ENCODE measurements around the gene MRPL36.
"Not testable (repeated sequence)": the region's sequence is repeated elsewhere in the genome, so short reads cannot be mapped to it uniquely, and the experiment has no call there.

MRPL36 gene

DNA sequence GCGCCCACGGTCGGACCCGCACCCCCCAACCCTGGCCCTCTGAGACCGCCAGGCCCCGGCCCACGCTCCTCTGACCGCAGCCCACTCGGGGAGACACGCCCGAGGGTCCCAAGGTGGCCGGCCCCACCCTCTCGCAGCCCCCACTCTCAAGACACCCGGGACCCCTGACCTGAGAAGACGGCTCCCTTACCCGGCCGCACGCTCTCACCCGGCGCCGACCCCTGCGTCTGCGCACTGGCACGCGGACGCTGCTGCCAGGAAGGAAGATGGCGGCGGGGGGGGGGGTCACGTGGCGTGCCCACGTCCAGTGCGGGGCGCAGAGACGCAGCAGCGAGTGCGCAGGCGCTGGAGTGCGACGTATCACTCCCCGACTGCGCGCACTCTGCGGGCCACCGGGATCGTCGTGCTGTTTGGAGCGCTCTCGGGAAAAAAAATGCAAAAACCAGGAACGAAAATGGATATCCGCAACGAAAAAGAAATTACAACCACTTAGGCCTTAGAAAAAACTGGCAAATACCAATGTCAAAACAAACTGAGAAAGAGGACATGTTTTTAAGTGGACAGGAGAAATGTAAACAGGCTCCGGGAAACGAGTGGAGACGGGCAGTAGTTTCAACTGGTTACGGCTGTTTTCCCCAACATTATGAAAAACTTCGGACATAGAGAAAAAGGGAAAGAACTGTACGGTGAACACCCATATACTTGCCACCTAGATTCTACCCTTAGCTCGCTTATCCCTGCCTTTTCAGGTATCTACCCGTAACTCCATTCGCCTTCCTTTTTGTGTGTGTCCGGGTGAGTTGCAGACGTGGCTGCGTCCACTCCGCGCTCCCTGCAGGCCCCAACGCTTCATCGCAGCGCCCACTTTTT is at the start of gene MRPL36:
MRPL36 (minus strand) TSS at position 236 of the 870 bp plus-strand sequence. CDS start 902 bp downstream, outside the sequence.
- no peak for FAIRE-seq

DNA sequence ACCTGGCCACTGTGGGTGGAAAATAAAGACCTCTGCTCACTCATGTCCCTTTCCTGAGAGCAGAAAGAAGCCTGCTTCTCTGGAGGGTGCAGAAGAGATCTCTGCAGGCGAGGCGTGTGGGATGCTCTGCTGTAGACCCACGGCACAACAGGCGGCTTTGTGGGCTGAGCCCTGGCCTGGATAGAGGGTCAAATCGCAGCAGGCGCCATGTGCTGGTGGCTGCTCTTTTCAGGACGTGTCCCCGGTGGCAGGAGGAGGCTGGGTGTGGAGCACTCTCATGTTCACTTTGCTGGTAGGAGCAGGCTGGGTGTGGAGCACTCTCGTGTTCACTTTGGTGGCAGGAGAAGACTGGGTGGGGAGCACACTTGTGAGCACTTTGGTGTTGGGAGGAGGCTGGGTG is 48.0 kb upstream of the MRPL36 start:
- no peak for FAIRE-seq

DNA sequence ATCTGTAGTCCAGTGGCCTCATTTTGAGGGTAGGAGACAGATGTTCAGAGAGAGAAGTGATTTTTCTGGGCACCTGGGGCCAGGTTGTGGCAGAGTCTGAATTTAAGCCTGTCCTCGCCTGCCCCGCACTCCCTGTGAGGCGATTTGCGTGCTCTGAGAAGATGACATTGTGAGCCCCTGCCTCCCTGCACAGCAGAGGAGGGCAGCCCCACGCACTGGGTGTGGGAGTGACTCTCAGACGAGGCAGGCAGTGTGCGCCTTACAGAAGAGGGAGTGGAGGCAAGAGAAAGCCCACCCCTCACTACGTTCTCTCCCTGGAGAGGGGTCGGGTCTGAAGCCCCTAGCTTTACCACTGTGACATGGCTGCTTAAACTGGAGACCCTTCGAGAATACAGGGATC is 47.4 kb upstream of the MRPL36 start:
- FAIRE-seq = no peak

DNA sequence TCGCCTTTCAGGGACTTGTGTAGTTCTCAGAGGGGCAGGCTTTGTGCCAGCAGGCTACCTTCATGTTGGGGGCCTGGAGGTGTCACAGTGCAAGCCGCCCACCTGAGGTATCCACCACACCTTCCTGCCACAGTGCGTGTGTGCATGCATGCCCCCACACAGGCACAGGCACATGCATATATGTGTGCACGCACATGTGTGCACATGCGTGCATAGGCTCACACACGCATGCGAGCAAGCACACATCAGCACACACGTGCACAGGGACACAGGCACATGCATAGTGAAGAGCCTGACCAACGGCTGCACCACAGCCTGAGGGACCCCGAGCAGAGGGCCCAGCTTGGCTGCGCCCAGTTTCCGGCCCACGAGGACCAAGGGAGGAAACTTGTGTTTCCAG is 46.9 kb upstream of the MRPL36 start:
- FAIRE-seq = no peak

DNA sequence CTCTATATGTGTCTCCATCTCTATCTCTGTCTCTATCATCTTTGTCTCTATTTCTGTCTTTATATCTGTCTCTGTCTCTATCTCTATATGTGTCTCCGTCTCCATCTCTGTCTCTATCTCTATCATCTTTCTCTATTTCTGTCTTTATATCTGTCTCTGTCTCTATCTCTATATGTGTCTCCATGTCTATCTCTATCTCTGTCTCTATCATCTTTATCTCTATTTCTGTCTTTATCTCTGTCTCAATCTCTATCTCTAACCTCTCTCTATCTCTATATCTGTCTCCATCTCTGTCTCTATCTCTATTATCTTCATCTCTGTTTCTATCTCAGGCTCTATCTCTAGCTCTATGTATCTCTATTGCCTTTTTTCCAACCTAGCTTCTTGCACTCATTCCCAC is 46.1 kb upstream of the MRPL36 start:
- FAIRE-seq = no peak

DNA sequence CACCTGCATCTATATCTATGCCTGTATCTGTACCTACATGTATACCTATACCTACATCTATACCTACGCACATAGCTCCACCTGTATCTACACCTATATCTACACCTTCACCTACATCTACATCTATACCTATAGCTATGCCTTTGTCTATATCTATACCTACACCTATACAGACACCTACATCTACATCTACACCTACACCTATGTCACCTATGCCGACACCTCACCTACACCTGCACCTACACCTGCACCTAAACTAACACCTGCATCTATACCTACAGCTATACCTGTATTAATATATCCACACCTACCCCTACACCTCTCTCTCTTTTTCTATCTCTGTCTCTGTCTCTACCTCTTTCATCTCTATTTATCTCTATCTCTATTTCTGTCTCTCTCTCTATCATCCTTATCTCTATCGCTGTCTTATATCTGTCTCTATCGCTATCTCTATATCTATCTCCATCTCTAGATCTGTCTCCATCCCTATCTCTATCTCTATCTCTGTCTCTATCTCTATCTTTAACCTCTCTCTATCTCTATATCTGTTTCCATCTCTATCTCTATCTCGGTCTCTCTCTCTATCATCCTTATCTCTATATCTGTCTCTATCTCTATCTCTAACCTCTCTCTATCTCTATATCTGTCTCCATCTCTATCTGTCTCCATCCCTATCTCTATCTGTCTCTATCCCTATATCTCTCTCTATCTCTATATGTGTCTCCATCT is 45.2 kb upstream of the MRPL36 start:
- FAIRE-seq = no peak

DNA sequence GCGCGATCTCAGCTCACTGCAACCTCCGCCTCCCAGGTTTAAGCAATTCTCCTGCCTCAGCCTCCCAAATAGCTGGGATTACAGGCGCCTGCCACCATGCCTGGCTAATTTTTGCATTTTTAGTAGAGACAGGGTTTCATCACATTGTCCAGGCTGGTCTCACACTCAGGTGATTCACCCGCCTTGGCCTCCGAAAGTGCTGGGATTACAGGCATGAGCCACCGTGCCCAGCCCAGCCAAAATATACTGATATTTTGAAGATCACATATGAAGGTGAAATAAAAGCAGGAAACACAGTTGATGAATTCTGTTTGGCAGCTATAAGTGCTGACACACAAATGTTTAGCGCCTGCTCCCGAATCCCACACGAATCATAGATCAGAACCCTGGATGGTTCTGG is 44.1 kb upstream of the MRPL36 start:
- not testable (repeated sequence) for FAIRE-seq

DNA sequence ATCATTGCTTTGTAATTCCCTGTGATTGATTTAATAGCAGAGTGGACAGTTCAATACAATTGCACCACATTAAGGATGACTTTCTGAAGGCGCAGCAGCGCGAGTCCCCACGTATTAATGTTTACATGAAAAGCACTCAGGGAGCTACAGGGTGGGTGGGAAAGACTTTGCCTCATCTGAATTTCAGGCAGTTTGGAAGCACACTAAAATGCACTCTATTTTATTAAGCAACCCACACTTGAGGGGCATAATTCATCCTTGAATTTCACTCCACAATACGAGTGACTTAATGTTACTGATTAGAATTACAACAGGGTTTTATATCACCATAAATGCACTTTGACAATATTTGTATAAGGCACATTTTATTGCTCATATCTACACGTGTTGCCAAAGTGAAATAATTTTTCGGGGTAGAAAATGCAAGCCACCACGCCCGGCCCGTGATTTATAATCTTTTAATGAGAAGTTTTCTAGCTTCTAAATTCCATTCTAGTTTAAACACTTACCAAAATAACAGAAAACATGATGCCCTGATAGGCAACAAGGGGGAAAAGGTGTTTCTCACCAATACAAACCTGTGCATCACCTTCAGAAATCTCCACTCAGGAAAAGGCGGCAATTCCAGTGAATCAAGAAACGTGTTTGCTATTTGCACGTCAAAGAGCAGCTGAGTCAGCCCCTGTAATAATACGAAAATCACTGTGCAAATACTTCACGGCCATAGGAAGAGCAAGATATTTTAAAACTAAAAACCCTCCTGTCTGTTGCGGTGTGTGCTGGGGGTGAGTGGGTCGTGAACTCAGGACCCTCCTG is 42.6 kb upstream of the MRPL36 start:
- FAIRE-seq = no peak

DNA sequence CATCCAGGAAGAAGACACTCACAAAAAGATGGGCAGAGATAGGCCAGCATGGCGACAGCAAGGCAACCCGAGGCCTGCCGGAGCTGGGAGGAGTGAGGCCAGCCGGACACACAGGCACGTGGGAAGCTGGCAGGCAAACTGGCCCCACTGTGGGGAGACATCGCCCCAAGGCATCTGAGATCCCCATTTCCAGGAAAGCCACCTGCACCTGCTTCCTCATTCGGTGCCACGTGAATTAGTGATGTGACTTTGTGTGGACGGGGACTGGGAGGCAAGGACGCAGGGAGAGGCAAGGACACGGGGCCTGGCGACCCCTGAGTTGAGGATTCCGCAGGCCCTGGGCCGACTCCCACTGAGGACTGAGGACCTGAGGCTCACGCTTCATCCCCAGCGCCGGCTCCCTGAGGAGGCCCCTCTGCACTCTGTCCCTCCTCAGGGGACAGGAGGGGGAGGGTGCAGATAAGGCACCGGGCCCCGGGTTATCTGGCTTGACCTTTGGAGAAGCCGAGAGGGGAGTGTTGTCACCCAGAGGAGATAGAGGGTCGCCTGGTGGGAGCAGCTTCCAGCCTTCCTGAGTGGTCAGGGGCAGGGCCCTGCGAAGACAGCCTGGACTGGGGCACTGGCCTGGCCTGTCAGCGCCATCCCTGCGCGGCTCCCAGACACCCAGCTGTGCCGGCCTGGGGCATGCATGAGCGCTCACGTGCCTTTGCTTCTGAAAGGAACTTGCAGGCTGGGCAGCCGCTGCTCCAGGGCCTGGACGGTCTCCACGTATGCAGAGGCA is 41.3 kb upstream of the MRPL36 start:
- no peak for FAIRE-seq

DNA sequence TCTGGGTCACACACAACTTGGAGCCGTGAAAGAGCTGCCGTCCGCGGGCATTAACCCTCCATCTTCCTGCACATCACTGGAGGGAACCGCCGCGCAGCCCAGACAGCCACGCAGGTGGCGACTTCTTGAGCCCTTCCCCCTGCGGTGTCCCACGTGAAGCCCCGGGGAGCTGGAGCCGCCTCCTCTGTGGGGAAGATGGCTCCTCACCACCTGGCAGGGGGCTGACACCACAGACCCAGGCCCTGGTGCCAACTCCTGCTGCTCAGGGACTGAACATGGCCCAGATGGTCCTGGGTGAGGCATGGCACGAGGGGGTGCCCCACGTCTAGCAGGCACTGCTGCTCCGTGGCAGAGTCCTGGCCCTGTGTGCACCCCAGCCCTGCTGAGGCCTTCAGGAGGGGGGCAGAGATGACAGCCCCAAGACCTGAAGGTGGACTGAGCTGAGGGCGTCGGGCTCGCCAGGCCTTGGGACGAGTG is 40.5 kb upstream of the MRPL36 start:
- no peak for FAIRE-seq

DNA sequence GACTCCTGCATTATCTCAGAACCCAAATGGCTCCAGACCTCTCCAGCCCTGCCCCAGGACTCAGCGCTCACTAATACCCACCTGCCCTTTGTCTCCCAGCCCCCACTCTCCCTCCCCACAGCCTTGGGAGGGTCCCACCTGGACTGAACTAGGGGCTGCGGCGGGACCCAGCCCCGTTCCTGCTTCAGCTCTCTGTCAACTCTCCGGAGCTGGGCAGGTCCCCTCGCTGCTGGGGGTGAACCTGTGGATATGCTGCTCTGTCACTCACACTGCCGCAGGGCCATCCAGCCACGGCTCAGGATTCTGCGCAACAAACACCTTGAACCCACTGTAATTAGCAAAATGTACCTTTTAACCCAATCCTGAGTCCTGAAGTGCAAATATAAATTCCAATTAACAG is 38.4 kb upstream of the MRPL36 start:
- no peak for FAIRE-seq

DNA sequence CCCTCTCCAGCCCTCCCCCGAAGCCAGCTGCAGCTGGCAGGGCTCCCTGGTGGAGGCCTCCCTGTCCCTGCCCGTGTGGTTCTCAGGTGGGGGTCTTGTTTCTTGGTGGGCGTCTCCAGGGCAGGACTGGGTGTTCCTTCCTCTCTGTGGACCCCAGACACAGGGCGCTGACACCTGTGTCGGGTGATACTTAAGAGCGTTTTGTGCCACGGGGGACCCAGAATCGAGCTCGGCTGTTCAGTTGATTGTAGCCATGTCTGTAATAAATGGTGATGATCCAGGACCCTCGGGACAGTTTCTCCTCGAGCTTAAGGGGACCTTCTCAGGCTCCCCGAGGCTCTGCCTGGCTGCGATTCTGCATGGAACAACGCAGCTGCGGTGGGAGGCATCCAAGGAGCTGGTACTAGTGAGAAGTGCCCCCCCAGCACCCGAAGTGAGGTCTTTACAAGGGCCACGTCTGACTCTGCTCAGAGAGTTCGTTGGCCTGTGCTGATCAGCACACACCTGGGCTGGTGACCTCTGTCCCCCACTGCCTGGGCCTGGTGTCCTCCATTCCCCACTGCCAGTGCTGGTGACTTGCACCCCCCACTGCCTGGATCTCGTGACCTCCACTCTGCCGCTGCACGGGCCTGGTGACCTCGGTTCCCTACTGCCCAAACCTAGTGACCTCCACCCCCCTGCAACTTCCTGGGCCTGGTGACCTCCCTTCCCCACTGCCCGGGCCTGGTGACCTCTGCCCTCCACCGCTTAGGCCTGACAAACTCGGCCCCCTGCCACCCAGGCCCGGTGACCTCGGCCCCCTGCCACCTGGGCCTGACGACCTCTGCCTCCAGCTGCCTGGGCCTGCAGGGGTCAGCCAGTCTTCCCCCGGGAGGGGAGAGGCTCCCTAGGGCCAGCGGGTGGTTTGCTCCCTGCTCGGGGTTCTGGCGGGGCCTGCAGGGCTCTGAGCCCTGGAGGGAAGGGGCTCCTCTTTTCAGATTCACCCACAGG is 37.5 kb upstream of the MRPL36 start:
- no peak for FAIRE-seq

DNA sequence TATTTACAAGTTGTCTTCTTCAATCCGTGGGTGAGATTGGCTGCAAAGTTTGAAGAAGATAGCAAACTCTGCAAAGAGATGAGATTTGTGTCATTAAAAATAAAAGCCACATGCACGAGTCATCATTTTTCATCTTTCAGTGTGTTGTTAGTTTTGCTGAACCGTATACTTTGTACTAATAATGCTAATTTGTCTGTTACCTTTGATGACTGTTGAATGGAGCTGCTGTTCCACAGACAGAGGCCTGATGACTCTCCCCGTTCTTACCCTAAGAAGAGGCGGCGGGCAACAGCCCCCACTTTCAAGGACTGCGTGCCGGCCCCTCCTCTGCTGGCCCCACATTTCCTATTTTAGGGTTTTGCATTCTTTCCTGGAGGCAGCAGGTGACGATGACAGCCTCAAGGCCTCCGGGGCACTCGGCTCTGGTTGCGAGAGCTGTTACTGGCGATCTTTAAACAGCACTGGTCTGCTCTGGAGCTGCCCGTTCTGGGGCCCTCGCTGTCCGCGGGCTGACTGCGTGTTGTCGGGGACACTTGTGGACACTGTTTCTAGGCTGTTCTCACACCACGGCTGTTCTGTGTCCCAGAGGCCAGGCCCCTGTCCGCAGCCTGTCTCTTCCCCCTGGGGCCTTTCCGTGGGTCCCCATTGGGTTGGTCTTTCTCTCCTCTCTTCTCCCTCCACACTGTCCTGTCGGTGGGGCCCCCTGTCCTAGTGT is 36.7 kb upstream of the MRPL36 start:
- no peak for FAIRE-seq

DNA sequence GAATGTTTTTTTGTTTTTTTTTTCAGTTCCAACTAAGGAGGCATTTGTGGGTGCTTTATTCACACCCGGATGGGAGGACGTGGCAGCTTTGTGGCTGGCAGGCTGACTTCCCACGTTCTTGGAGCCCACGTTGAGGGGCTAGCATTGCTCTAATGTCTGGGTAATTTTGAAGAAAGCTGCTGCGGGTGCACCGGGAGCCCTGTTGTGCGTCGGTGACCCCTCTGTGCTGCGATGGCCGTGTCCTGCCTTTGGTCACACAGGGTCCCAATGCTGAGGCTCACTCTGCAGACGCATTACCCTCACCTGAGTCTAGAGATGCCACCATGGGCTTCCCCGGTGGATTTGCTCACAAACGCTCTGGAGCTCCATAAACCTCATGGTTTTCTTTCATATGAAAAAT is 35.8 kb upstream of the MRPL36 start:
- FAIRE-seq = no peak

DNA sequence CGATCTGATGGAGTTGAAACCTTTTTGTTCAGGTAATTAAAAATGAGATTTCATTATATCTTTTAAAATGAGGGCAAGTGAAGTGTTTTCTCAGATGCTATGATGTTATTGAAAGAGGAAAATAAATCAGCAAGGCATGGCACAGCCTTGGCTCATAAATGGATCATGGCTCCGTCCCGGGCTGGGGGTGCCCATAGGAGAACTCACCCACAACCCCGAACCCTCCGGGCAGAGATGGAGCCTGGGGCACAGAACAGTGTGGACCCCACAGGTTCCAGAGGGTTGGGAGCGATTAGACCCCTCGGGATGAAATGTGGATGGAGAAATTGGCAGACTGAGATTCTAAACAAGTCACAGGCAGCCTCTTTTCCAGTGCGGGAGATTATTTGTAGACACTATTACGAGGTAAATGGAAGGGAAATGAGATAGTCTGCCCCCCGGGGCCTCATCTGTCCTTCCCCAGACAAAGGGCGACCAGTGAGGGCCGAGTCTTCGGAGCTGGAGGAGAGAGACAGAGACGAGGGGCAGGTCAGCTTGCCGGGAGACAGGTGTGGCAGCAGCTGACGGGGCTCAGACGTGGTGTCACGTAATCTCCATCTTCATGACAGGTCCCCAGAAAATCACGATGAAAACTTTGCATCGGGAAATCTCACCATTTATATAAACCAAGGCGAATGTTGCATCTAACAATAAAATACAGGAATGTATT is 35.2 kb upstream of the MRPL36 start:
- FAIRE-seq = no peak

DNA sequence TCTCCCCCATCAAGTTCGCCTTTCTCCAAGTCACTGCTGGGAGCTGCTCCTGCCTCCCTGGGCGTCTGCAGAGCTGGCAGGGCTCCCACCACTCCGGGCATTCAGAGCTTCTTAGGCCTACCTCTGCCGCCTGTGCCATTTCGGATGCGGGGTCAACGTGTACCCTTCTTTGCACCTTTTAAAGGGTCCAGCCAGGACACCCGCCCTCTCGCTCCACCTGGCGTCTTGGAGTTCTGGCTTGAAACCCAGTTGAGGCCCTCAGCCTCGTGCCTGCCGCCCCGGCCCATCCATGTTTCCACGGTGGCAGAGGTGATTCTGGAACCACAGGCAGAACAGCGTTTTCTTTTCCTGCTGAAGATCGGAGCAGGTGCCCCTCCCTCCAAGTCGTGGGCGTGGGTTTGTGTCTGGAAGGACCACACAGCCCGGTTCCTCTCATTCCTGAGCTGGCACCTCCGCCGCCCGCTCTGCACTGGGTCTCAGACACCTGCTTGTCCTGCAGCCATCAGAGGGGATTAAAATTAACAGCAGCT is 34.5 kb upstream of the MRPL36 start:
- no peak for FAIRE-seq

DNA sequence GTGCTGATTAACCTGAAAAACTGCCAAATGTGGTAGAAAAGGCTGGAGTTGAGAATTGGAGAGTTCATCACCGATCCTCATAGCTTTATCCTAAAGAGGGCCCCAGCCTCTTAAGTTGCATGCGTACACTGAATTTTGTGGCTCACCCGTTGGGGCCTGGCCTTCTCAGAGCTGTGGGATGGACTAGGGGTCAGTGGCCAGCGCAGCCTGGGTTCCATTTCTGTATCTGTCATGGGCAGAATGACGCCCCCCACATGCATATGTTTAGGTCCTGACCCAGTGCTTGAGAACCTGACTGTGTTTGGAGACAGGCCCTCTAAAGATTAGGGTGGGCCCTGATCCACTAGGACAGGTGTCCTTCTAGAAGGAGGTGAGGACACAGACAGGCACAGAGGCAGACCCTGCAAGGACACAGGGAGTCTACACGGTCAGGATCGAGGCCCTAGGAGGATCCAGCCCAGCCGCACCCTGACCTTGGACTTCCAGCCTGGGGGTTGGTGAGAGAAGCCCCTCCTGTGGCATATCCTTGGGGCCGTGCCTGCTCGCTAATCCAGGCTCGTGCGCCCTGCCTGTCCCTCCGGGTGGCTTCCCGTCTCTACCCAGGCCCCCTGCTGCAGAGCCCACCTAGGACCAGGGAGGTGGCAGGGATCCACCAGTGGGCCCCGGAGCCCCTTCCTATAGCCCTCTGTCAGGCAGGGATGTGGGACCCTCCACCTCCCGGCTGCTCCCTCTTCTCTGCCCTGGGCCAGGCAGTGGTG is 33.8 kb upstream of the MRPL36 start:
- no peak for FAIRE-seq

DNA sequence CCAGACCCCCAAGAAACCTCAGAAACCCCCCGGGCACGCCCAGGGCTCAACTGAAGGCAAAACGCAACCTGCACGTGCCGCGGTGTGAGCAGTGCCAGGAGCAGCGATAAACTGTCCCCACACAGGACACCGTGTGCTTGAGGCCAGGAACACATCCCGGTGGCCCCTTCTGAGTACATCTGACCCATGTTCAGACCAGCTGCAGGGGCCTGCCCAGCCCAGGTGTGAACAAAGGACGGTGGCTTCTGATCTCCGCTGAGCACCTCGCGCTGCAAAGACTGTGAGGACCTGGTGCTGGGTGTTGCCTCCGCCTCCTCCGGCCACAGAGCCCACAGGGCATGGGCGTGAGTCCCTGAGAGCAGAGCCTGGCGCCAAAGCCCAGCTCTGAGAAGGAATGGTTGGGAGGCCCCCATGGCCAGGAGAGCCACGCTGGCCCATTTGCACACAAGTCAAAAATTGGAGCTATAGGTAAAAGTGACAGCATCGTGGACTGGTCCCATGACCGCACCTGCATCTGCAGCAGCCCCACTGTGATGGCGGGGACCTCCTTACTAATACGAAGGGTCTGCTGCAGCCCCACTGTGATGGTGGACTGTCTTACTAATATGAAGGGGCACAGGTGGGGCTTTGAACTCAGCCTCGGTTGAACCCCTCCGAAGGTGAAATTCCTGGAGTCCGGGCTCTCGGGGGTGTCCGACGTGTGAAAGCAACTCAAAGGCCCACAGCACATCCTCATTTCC is 33.0 kb upstream of the MRPL36 start:
- no peak for FAIRE-seq

All from colon (tissue), 2 donors.